HEK293 (cell line): Measurements from ENCODE around the gene EIF4G3.

Experiments
- CTCF ChIP-seq: fragments of 450-650 bp; formaldehyde crosslinking; IDR thresholded peaks from 2 replicates; pipeline ENCODE4 v1.5.1; 2016; ENCODE audit warnings: missing biosample characterization, missing genetic modification characterization
- HOXC10 ChIP-seq: sonication (generic); formaldehyde crosslinking; IDR thresholded peaks from 2 replicates; pipeline ENCODE4 v1.8.1; 2023; ENCODE audit warnings: mild to moderate bottlenecking, missing genetic modification reagents
- YY1 ChIP-seq: fragments of 450-650 bp; formaldehyde crosslinking; IDR thresholded peaks from 2 replicates; pipeline ENCODE4 v1.5.1; 2018; ENCODE audit warnings: missing biosample characterization, missing genetic modification characterization
- ZNF132 ChIP-seq: fragments of 450-650 bp; formaldehyde crosslinking; IDR thresholded peaks from 2 replicates; pipeline ENCODE4 v1.5.1; 2017; ENCODE audit warnings: missing biosample characterization, missing genetic modification characterization, borderline replicate concordance
- ZNF157 ChIP-seq: fragments of 450-650 bp; formaldehyde crosslinking; IDR thresholded peaks from 2 replicates; pipeline ENCODE4 v1.5.1; 2016; ENCODE audit warnings: missing biosample characterization, missing genetic modification characterization
- ZNF274 ChIP-seq, 2 experiments: fragments of 200-500 bp in 1 of 2; fragments of 450-650 bp in 1 of 2; sonication (Bioruptor generic) in 1 of 2; formaldehyde crosslinking in 1 of 2; IDR thresholded peaks; 2 replicates each; pipeline versions ENCODE4 v1.5.1 to v1.6.1; 2014 to 2016; ENCODE audit warnings: borderline replicate concordance in 1 of 2, inconsistent platforms in 1 of 2, low read length in 1 of 2, missing biosample characterization in 1 of 2, missing genetic modification characterization in 1 of 2
- ZNF302 ChIP-seq: fragments of 450-650 bp; formaldehyde crosslinking; IDR thresholded peaks from 2 replicates; pipeline ENCODE4 v1.5.1; 2016; ENCODE audit warnings: missing biosample characterization, missing genetic modification characterization, low read depth
- ZNF549 ChIP-seq: fragments of 450-650 bp; IDR thresholded peaks from 2 replicates; pipeline ENCODE4 v1.5.1; 2018; ENCODE audit warnings: missing biosample characterization, missing genetic modification characterization, mild to moderate bottlenecking, inconsistent platforms, moderate library complexity
- ZNF624 ChIP-seq: fragments of 450-650 bp; formaldehyde crosslinking; IDR thresholded peaks from 2 replicates; pipeline ENCODE4 v1.5.1; 2017; ENCODE audit warnings: missing biosample characterization, missing genetic modification characterization
- ZNF843 ChIP-seq: fragments of 450-650 bp; formaldehyde crosslinking; IDR thresholded peaks from 2 replicates; pipeline ENCODE4 v1.5.1; 2016; ENCODE audit warnings: missing biosample characterization, missing genetic modification characterization
- TF ChIP-seq, protein P1 (sequence below): fragments of 450-650 bp; formaldehyde crosslinking; IDR thresholded peaks from 2 replicates; pipeline ENCODE4 v1.5.1; 2016; ENCODE audit warnings: missing biosample characterization, missing genetic modification characterization
- TF ChIP-seq, protein P2 (sequence below): fragments of 450-650 bp; formaldehyde crosslinking; IDR thresholded peaks from 2 replicates; pipeline ENCODE4 v1.5.1; 2016; ENCODE audit warnings: missing biosample characterization, missing genetic modification characterization

GRCh38 chr1:21149430-21149854 is 27.3 kb downstream of the EIF4G3 start:
- TF ChIP-seq ZNF157 = no peak
- TF ChIP-seq, protein P1, sequence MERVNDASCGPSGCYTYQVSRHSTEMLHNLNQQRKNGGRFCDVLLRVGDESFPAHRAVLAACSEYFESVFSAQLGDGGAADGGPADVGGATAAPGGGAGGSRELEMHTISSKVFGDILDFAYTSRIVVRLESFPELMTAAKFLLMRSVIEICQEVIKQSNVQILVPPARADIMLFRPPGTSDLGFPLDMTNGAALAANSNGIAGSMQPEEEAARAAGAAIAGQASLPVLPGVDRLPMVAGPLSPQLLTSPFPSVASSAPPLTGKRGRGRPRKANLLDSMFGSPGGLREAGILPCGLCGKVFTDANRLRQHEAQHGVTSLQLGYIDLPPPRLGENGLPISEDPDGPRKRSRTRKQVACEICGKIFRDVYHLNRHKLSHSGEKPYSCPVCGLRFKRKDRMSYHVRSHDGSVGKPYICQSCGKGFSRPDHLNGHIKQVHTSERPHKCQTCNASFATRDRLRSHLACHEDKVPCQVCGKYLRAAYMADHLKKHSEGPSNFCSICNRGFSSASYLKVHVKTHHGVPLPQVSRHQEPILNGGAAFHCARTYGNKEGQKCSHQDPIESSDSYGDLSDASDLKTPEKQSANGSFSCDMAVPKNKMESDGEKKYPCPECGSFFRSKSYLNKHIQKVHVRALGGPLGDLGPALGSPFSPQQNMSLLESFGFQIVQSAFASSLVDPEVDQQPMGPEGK (tag by site-specific recombination) = no peak
- no peak for TF ChIP-seq ZNF624 (tag by site-specific recombination)
- TF ChIP-seq HOXC10 (CRISPR knock-in tag) = no peak
- TF ChIP-seq YY1 = no peak
- no peak for TF ChIP-seq ZNF132
- no peak for TF ChIP-seq CTCF (tag by site-specific recombination)
- TF ChIP-seq ZNF843 (tag by site-specific recombination) = no peak
- TF ChIP-seq ZNF274 (IDR thresholded peaks at IDR 0.05; ENCODE audit: low read length) = no peak
- TF ChIP-seq ZNF274 (tag by site-specific recombination; IDR thresholded peaks at IDR 0.05; ENCODE audit: borderline replicate concordance) = no peak
- TF ChIP-seq ZNF549 (tag by site-specific recombination) = no peak
- TF ChIP-seq, protein P2, sequence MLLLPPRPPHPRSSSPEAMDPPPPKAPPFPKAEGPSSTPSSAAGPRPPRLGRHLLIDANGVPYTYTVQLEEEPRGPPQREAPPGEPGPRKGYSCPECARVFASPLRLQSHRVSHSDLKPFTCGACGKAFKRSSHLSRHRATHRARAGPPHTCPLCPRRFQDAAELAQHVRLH (tag by site-specific recombination) = no peak
- TF ChIP-seq ZNF302 (tag by site-specific recombination) = no peak
